ENCODE results near the gene STAG1. TPM values are rescaled to one million over a fixed set of nuclear protein-coding genes. Genes with fewer than 3 reads are reported as not detected.

STAG1 gene
- total RNA-seq, 1 experiment from 2014 or later = 43.7 TPM

GRCh38 chr3:136456196-136456595, 296.0 kb downstream of the STAG1 start:
- CTCF ChIA-PET = no interaction called here
- Histone ChIP-seq H3K27ac (ENCODE audit: low read length) (no peak overlapping the region), H3K4me3 (ENCODE audit: low read depth in 2 of 2, low read length in 2 of 2) (no peak overlapping the region), H3K9me3 (ENCODE audit: control insufficient read depth, insufficient read depth, low read depth, low read length) (peaks cover 26% of the 10 kb centered on the region), H3K36me3 (ENCODE audit: control insufficient read depth, insufficient read depth, low read length) (no peaks in the 10 kb centered on the region), H3K4me1 (ENCODE audit: control insufficient read depth, insufficient read depth, low read length) (no peaks in the 10 kb centered on the region), H3K27me3 (ENCODE audit: control insufficient read depth, insufficient read depth, low read length) (no peaks in the 10 kb centered on the region)
- intact Hi-C loops (cut with micrococcal nuclease; ENCODE audit: unreplicated experiment) = no loop called here
- BruUV-seq (replicated peaks) = no TSS peak
- TF ChIP-seq REST (IDR thresholded peaks at IDR 0.05; ENCODE audit: insufficient read depth in 1 of 2, low read depth in 2 of 2, low read length in 1 of 2) = no peak
- no peak for TF ChIP-seq POLR2AphosphoS5 (IDR thresholded peaks at IDR 0.05; ENCODE audit: low read depth, low read length)
- TF ChIP-seq CTCF (IDR thresholded peaks at IDR 0.05) = no peak
- no peak for TF ChIP-seq SIN3A (IDR thresholded peaks at IDR 0.05; ENCODE audit: borderline replicate concordance, insufficient read depth, low read depth, low read length)
- TF ChIP-seq TCF7L2 (IDR thresholded peaks at IDR 0.05; ENCODE audit: low read depth, low read length) = no peak
- POLR2A ChIA-PET = no interaction called here
- ATAC-seq (no peak), DNase-seq (ENCODE audit: low read depth, low spot score) (no peak)
- in situ Hi-C loops (cut with HindIII; ENCODE audit: low pct_unique_long_range_greater_than_20kb, low sequenced_read_pairs) = no loop called here

GRCh38 chr3:136444581-136444980, 307.6 kb downstream of the STAG1 start:
- intact Hi-C loops (cut with micrococcal nuclease; ENCODE audit: unreplicated experiment) (no loop called here), in situ Hi-C loops (cut with HindIII; ENCODE audit: low pct_unique_long_range_greater_than_20kb, low sequenced_read_pairs) (no loop called here)

More at GRCh38 chr3:136444581-136444980, 307.6 kb downstream of the STAG1 start:
- ChIA-PET POLR2A (no interaction called here), CTCF (no interaction called here)
- H3K36me3 ChIP-seq (ENCODE audit: control insufficient read depth, insufficient read depth, low read length) = no peaks in the 10 kb centered on the region
- no peak for TF ChIP-seq REST (IDR thresholded peaks at IDR 0.05; ENCODE audit: insufficient read depth in 1 of 2, low read depth in 2 of 2, low read length in 1 of 2)
- no peak for TF ChIP-seq TCF7L2 (IDR thresholded peaks at IDR 0.05; ENCODE audit: low read depth, low read length)
- no peak for TF ChIP-seq POLR2AphosphoS5 (IDR thresholded peaks at IDR 0.05; ENCODE audit: low read depth, low read length)
- TF ChIP-seq SIN3A (IDR thresholded peaks at IDR 0.05; ENCODE audit: borderline replicate concordance, insufficient read depth, low read depth, low read length) = no peak
- no peak overlapping the region for H3K4me3 ChIP-seq (ENCODE audit: low read depth in 2 of 2, low read length in 2 of 2)
- H3K4me1 ChIP-seq (ENCODE audit: control insufficient read depth, insufficient read depth, low read length) = no peaks in the 10 kb centered on the region
- no peaks in the 10 kb centered on the region for H3K27me3 ChIP-seq (ENCODE audit: control insufficient read depth, insufficient read depth, low read length)
- no TSS peak for BruUV-seq (replicated peaks)
- DNase-seq (ENCODE audit: low read depth, low spot score) = no peak
- no peak for ATAC-seq
- H3K27ac ChIP-seq (ENCODE audit: low read length) = no peak overlapping the region
- no peaks in the 10 kb centered on the region for H3K9me3 ChIP-seq (ENCODE audit: control insufficient read depth, insufficient read depth, low read depth, low read length)

All from Panc1 (cell line).